Right cardiac atrium (tissue), 5 donors: Measurements from ENCODE around the gene FRMD8. TPM values are rescaled to one million over a fixed set of nuclear protein-coding genes. Genes with fewer than 3 reads are reported as not detected.
A peak's percentile ranks its signal among the peaks of the same experiment; 100 is the strongest.

Experiments used
- ATAC-seq, 2 donors: fragments of 200-7000 bp; cut with Tn5 transposase; one replicate each; pipeline versions ENCODE4 v1.8.0 to v1.9.1; 2020; ENCODE audit warnings: moderate library complexity in 2 of 2, mild to moderate bottlenecking in 1 of 2
- DNase-seq, 3 donors: peaks; one replicate each; pipeline ENCODE4 v3.0.0-alpha.2; 2020
- H3K27ac ChIP-seq: one replicate; pipeline ENCODE4 v1.5.1; 2013; ENCODE audit warnings: mild to moderate bottlenecking, low read length, control low read depth, moderate library complexity
- H3K27me3 ChIP-seq: one replicate; pipeline ENCODE4 v1.6.1; 2013; ENCODE audit not compliant: control insufficient read depth, insufficient read depth
- H3K4me1 ChIP-seq: one replicate; pipeline ENCODE4 v1.6.1; 2013; ENCODE audit warnings: low read length; ENCODE audit not compliant: control insufficient read depth, insufficient read depth
- H3K4me3 ChIP-seq: one replicate; pipeline ENCODE4 v1.5.1; 2013; ENCODE audit warnings: low read length, control low read depth
- H3K9me3 ChIP-seq: one replicate; pipeline ENCODE4 v1.6.1; 2013; ENCODE audit warnings: low read length; ENCODE audit not compliant: control insufficient read depth
- WGBS: extraction: QIAGEN DNeasy Blood & Tissue Kit; methylation state at CpG from one replicate; pipeline ENCODE4 v1.1.7; 2013; 5-methylcytosine and 5-hydroxymethylcytosine counted together
- intact Hi-C, 4 donors: fragments of 100-400 bp; cut with DNase I; formaldehyde crosslinking; loops; one replicate each; pipeline versions ENCODE4 v1.11.0 to v1.14.0; 2022 to 2023
- polyA plus RNA-seq: library from polyadenylated mRNA; stranded (reverse); fragments of 200-250 nt; gene quantifications from one replicate; pipeline ENCODE4 v1.2.3, GENCODE V29; 2013
- total RNA-seq, 4 donors: library from RNA; stranded (reverse); fragmentation: NEBNext Ultra II Directional; extraction: Animal tissue kit (Norgen Biotek cat#: 25700); gene quantifications; one replicate each; pipeline ENCODE4 v1.2.1, GENCODE V29; 2021
- donor health status: healthy with polysubstance abuse.
- donor health status: DM: no; HTN: yes; CAD: no.
- donor health status: DM: no; HTN: no; CAD: no.
- donor health status: DM: no; HTN: yes; CAD: no; lungs with severe emphysema.
- donor health status: DM: yes; HTN: yes; CAD: no.

FRMD8 gene
- total and polyA plus RNA-seq, 5 donors: 9.3 to 16.1 (median 12.7) TPM

GRCh38 chr11:65375012-65375411 lies 11.4 kb upstream of the FRMD8 start:
- no peak overlapping the region for H3K4me3 ChIP-seq

GRCh38 chr11:65376138-65376713 lies 10.2 kb upstream of the FRMD8 start:
- 84% methylated on average over 16 of the region's 16 CpGs for WGBS

More at GRCh38 chr11:65375012-65375411, 11.4 kb upstream of the FRMD8 start:
- peaks cover 2% of the 10 kb centered on the region for H3K4me1 ChIP-seq
- H3K27me3 ChIP-seq: no peaks in the 10 kb centered on the region
- no peak overlapping the region for H3K27ac ChIP-seq
- intact Hi-C loops: loop anchor here in 1 of 4 donors (5.0 kb wide), 1 partner anchor 142 kb away; no protein-coding TSS in a partner anchor
- ATAC-seq (no peak), DNase-seq (peak in 1 of 3 donors; percentile 19)
- H3K9me3 ChIP-seq: no peaks in the 10 kb centered on the region
- WGBS: 88% methylated on average over 8 of the region's 8 CpGs

DNA sequence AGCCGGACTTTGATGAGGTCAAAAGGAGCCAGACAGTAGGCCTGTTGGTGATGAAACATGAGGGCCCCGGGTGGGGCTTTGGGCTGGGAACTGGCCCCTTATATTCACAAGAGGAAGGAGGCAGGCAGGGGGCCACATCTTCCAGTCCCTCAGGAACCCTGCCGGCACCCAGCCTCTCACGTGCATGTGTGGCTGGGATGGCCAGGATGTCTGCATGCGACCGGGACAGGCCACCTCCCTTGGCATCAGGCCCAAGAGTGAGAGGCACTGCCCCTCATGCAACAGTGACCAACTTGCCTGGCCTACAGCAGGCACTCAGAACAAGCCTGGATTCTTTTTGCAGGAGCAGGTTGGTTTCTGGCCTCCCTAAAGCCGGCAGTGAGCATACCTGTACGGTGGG lies 9.4 kb upstream of the FRMD8 start:
- WGBS: 48% methylated on average over 8 of the region's 8 CpGs
- Histone ChIP-seq H3K4me3 (no peak overlapping the region), H3K27ac (no peak overlapping the region), H3K9me3 (no peaks in the 10 kb centered on the region), H3K4me1 (peaks cover 2% of the 10 kb centered on the region), H3K27me3 (no peaks in the 10 kb centered on the region)
- no peak for ATAC-seq
- DNase-seq: peak in 1 of 3 donors; percentile 52
- intact Hi-C loops: loop anchor here in 1 of 4 donors (5.0 kb wide), 1 partner anchor 140 kb away; no protein-coding TSS in a partner anchor

More at GRCh38 chr11:65376138-65376713, 10.2 kb upstream of the FRMD8 start:
- DNase-seq (peak in 2 of 3 donors; percentile 38 to 49), ATAC-seq (no peak)
- Histone ChIP-seq H3K9me3 (no peaks in the 10 kb centered on the region), H3K27me3 (no peaks in the 10 kb centered on the region), H3K4me3 (no peak overlapping the region), H3K27ac (no peak overlapping the region), H3K4me1 (peaks cover 2% of the 10 kb centered on the region)
- intact Hi-C loops: loop anchor here in 1 of 4 donors (5.0 kb wide), 1 partner anchor 141 kb away; no protein-coding TSS in a partner anchor

DNA sequence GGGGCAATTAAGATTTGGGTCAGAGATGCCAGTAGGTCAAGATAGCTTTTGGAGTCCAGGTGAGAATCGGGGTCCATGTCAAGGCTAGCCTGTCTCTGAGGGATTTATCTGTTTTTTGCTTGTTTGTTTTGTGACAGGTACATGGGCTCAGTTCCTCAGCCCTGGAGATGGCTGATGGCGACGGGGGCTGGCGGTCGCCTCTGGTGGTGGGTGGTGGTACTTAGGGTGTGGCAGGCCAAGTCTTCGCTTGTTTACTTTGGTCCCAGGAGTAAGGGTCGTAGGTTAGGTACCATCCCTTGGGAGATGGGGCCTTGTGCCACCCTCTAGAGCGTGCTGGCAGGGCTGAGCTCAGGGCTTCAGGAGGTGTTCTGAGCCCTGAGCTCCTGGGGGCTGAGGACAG lies 8.7 kb upstream of the FRMD8 start:
- H3K4me1 ChIP-seq: no peaks in the 10 kb centered on the region
- no peaks in the 10 kb centered on the region for H3K27me3 ChIP-seq
- 91% methylated on average over 8 of the region's 8 CpGs for WGBS
- ATAC-seq (no peak), DNase-seq (peak in 1 of 3 donors; percentile 52)
- no peak overlapping the region for H3K27ac ChIP-seq
- no peak overlapping the region for H3K4me3 ChIP-seq
- intact Hi-C loops: loop anchor here in 1 of 4 donors (5.0 kb wide), 1 partner anchor 140 kb away; no protein-coding TSS in a partner anchor
- no peaks in the 10 kb centered on the region for H3K9me3 ChIP-seq

DNA sequence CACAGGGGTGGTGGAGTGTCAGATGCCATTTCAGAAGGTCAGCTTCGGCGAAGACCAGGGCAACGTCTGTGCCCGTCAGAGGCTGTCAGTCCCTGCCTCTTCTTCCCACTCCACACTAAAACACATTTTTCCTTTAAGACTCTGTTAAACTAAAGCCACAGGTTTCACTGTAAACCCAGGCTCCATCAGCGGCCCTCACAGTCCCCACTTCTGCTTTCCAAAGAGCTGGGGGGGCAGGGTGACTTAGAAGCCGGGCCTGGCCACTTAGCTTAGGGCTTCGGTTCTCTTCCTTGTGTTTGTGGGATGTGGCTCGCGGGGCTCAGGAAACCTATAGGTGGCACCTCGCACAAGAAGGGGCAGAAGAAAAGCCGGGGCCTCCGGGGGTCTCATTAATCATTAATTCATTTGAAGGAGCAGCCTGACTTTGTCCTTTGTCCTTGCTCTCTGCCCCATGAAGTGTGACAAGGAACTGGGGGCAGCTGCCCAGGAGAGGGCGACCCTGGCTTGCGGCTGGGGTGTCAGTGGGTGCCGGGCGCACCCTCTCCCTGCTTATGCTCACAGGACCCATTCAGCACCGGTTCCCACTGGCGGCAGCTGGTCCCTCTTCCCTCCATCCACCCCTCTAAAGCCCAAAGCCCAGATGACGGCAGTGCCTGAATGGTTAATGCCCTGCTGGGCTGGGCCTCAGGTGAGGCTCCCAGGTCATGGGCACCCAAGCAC lies 8.1 kb upstream of the FRMD8 start:
- no peaks in the 10 kb centered on the region for H3K9me3 ChIP-seq
- no peak overlapping the region for H3K27ac ChIP-seq
- intact Hi-C loops: loop anchor here in 1 of 4 donors (5.0 kb wide), 1 partner anchor 139 kb away; no protein-coding TSS in a partner anchor
- no peak for ATAC-seq
- no peaks in the 10 kb centered on the region for H3K27me3 ChIP-seq
- peaks cover 6% of the 10 kb centered on the region for H3K4me1 ChIP-seq
- no peak overlapping the region for H3K4me3 ChIP-seq
- DNase-seq: peak in 1 of 3 donors; percentile 61
- 81% methylated on average over 19 of the region's 19 CpGs for WGBS

- no peaks in the 10 kb centered on the region for H3K9me3 ChIP-seq
- intact Hi-C loops: loop anchor here in 1 of 4 donors (5.0 kb wide), 1 partner anchor 138 kb away; no protein-coding TSS in a partner anchor
- DNase-seq: peak in 1 of 3 donors; percentile 37
- H3K4me3 ChIP-seq: no peak overlapping the region
- H3K4me1 ChIP-seq: peaks cover 6% of the 10 kb centered on the region
- no peak overlapping the region for H3K27ac ChIP-seq
- WGBS: 94% methylated on average over 14 of the region's 14 CpGs
- no peak for ATAC-seq
- no peaks in the 10 kb centered on the region for H3K27me3 ChIP-seq
Measured at GRCh38 chr11:65378928-65379638, 7.4 kb upstream of the FRMD8 start.

DNA sequence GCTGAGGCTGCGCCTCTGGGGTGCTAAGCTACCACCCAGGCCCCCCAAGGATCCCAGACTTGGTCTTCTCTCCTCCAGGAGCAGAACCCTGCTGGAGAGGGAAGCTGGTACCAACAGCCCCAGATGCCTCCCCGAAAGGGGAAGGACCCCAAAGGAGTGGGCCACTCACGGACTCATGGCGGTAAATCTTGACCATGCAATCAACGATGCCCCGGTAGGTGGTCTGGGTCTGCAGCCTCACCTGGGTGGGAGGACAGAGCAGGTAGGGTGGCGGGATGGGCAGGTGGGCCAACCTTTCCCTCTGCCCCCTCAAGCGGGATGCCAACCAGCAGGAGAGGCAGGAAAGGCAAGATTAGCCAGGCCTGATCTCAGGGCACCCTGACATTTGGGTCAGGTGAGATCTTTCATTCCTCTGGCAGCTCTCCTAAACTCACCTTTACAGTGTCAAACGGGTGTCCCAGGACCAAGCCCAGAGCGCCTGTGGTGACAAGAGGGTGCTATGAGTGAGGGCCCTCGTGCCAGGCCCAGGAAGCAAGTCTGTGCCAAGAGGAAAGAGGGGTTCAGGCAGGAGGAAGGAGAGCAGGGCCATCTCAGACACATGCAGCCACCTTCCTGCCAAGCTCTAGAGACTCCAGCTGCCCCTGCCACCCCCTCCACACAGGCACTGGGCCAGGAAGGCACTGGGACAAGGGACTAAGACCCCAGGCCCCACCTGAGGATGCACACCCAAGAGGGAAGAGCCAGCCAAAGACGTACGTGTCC lies 6.6 kb upstream of the FRMD8 start:
- Histone ChIP-seq H3K4me1 (peaks cover 6% of the 10 kb centered on the region), H3K4me3 (no peak overlapping the region), H3K27ac (no peak overlapping the region), H3K27me3 (no peaks in the 10 kb centered on the region), H3K9me3 (no peaks in the 10 kb centered on the region)
- DNase-seq (no peak), ATAC-seq (no peak)
- 89% methylated on average over 13 of the region's 13 CpGs for WGBS
- intact Hi-C loops: loop anchor here in 2 of 4 donors (5.0 to 10.0 kb wide), 2 partner anchors 135 to 137 kb away; no protein-coding TSS in a partner anchor

DNA sequence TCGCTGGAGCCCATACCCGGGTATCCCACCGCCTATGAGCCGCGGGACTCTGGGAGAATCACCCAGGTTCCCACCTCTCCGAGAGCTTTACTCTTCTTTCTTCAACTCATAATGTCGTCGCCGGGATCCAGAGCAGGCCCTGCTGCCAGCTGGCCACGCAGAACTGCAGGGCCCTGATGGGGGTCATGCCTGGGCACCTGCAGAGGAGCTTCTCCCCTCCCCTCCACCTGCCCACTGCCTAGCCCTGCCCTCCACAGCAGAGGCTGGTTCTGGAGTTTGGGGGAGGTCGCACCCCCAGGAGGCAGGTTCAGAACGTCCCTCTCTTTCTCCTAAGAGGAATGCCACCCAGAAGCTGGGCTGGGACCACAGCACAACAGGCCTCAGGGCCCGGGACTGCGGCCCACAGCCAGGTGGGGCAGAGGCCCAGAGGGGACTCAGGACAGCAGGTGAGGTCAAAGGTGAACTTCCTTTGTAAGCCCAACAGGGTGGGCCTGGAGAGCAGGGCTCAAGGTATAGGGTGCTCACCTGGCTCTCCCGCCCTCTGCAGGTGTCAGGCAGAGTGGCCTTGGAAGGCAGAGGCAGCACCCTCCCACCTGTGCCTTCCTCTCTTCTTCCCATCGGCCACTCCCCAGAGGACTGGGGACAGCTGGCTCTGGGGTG lies 5.8 kb upstream of the FRMD8 start:
- Histone ChIP-seq H3K4me3 (no peak overlapping the region), H3K27ac (no peak overlapping the region), H3K27me3 (no peaks in the 10 kb centered on the region), H3K9me3 (no peaks in the 10 kb centered on the region), H3K4me1 (peaks cover 6% of the 10 kb centered on the region)
- ATAC-seq (no peak), DNase-seq (no peak)
- intact Hi-C loops: loop anchor here in 1 of 4 donors (10.0 kb wide), 1 partner anchor 134 kb away; no protein-coding TSS in a partner anchor
- 87% methylated on average over 16 of the region's 16 CpGs for WGBS

DNA sequence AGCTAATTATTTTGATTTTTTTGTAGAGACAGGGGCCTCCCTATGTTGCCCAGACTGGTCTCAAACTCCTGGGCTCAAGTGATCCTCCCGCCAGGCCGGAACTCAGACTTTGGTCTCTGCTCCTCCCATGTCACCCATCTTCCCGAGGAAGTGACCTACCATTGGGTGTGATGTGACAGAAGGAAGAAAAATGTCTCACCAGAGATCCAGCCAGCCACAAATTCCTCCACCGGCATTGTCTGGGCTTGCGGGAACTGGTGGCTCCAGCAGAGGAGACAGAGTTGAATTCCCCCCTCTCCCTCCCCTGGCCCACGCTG lies 4.8 kb upstream of the FRMD8 start:
- Histone ChIP-seq H3K27me3 (no peaks in the 10 kb centered on the region), H3K9me3 (no peaks in the 10 kb centered on the region), H3K4me3 (peak overlapping the region; percentile 3), H3K27ac (peak overlapping the region; percentile 97), H3K4me1 (peaks cover 6% of the 10 kb centered on the region)
- ATAC-seq (peak; percentile 3 to 19), DNase-seq (no peak)
- intact Hi-C loops: loop anchor here in 2 of 4 donors (2.0 to 10.0 kb wide), 2 partner anchors 129 to 133 kb away; no protein-coding TSS in a partner anchor
- under 1% methylated on average over 6 of the region's 6 CpGs for WGBS
